DOHH2 (cell line): Measurements from ENCODE around the gene TMCC3.

Source experiments
- CTCF ChIP-seq: fragments of 200-600 bp; sonication (generic); IDR thresholded peaks from one replicate; pipeline ENCODE4 v1.5.1; 2014; ENCODE audit warnings: antibody characterized with exemption, mild to moderate bottlenecking, low read depth, low read length; ENCODE audit not compliant: poor library complexity, severe bottlenecking
- EZH2phosphoT487 ChIP-seq: fragments of 200-600 bp; sonication (generic); IDR thresholded peaks from 2 replicates; pipeline ENCODE4 v1.6.1; 2017; ENCODE audit warnings: borderline replicate concordance, mild to moderate bottlenecking, antibody characterized with exemption, low read length, moderate library complexity, mixed read lengths

GRCh38 chr12:94678849-94679248 is 28.5 kb upstream of the TMCC3 start:
- no peak for TF ChIP-seq CTCF
- no peak for TF ChIP-seq EZH2phosphoT487
